Measurements from ENCODE around the gene DNAJC27.
A peak's percentile ranks its signal among the peaks of the same experiment; 100 is the strongest.

The DNAJC27 gene

DNA sequence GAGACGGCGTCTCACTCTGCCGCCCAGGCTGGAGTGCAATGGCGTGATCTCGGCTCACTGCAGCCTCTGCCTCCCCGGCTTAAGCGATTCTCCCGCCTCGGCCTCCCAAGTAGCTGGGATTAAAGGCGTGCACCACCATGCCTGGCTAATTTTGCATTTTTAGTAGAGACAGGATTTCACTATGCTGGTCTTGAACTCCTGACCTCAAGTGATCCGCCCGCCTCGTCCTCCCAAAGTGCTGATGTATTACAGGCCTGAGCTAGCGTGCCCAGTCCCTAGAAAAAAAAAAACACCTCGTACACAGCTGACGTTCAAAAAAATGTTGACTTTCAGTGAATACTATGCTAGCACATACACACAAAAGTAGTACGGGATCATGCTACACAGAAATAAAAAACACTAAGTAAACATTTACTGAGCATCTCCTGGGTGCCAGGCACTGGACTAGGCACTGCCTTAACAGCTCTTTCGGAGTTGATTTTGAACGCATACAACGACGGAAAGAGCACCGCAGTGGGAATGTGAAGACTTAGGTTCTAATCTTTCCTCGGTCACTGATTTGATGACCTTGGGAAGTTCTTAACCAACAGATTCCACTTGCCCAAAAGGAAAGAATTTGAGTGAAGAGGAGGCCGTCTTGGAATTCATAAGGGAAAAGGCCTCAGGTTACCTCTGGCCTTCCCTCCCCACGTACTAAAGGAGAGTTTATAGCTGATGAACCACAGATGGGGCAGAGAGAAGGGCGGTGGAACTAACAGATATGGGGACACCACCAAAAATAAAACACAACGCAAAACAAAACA lies 1.1 kb downstream of the DNAJC27 start:
- no peak for DNase-seq

DNA sequence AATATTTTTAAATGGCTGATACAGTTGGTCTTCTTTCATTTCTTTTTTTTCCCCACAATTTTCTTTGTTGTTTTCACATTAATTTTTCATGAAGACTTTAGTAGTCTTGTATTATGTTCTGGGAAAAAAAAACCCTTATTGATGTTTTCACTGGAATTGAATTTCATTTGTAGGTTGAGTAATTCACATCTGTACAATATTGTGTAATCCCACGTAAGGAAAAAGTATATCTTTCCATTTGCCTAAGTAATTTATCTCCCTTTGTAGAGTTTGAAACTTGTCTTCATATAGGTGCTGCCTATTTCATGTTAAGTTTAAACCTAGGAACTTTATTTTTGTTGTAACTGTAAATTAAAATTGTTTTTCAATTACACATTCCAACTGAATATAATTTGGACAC lies 2.0 kb downstream of the DNAJC27 start:
- DNase-seq = no peak

DNA sequence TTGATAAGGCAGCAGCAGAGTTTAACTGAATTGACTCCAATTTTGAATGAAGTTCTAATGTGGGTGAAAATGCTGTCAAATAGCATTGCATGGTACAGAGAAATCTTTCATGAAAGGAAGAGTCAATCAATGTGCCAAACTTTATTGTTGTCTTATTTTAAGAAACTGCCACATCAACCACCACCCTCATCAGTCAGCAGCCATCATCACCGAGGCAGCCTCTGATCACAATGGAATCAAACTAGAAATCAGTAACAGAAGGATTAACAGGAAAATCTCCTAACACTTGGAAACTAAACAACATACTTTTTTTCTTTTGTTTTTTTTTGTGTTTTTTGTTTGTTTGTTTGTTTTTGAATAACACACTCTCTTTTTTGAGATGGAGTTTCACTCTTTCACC lies 9.9 kb downstream of the DNAJC27 start:
- no peak for DNase-seq

DNA sequence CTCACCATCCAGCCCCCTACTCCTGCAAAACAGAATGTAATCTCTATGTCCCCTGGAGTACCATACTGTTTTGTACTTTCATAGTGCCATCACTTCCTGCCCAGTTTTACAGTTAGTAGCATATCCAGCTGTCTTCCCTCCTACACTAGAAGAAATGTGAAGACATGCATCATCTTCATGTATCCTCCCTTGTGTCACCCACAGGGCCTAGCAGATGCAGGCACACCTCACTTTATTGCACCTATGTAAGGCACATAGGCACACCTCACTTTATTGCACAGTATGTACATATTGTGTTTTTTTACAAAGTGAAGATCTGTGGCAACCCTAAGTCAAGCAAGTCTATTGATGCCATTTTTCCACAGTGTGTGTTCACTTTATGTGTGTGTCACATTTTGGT lies 12.0 kb downstream of the DNAJC27 start:
- DNase-seq = no peak

DNA sequence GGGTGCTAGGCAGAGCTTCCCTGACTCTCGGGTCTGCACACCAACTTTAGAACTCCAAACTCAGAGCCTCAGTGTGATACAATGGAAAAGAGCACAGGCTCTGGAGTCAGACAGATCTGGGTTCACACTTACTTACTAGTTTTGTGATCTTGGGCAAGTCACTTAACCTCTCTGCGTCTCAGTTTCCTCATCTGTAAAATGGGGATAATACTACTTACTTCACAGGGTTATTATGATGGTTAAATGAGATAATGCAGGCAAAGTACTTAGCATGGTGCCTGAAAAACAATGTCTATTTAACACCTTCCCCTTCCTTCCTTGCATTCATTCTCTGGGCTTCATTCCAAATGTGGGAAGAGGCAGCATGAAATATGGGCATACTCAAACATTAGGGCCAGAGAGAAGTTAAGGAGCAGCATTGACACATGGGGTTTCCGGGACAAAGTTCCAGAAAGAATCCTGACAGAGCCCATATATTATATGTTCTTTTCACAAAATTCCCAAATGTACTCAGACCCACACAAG lies 13.3 kb downstream of the DNAJC27 start:
- no peak for DNase-seq

DNA sequence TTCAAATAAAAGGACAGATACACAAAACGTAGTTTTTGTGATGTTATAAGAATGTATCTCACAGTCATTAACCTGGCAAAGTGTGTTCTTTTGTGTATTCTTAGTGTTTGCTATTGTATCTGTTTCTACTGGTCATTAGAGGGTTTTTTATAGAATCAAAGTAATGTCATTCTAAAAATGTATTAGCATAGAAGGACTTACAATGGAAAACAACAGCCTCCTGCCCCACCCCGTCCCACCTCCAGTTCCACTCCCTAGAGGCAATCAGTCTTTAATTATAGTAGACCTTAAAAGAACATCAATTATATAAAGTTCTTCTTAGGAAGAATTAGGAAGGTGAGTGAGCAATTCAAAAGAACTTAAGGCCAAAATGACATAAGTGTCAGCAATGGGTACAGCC lies 13.8 kb downstream of the DNAJC27 start:
- no peak for DNase-seq

DNA sequence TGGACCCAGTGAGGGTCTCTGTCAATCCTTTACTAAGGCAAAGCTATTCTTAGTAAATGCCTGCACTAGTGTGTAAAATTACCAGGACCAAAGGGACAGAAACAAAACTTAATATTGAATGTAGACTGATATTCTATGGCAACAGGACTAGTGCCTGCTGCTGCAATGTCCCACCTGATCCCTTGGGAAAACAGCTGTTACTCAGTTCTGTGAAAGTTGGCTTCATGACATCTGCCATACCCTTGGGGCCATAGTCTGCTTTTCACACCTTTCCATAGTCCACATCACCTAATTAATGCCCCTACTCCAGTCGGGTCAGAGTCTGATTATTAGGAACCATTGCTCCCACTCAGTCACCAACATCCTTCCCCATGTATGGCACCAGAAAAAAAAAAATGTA lies 14.5 kb downstream of the DNAJC27 start:
- DNase-seq = no peak

DNA sequence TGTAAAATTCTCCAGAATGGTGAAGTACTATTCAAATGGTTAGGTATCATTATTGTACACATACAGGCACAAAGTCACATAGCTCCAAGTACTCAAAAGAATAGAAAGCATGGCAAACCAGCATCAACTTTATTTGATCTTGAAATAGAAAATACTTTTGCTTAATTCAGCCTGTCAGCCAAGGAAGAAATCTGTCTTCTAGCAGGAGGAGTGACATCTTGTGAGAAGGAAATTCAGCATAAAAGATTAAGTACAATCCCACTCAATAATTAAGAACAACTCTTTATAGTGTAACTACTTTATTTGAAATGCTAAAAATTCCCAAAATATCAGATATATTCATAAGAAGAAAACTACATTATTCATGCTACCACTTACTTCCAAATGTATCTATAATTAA lies 15.8 kb downstream of the DNAJC27 start:
- no peak for DNase-seq

DNA sequence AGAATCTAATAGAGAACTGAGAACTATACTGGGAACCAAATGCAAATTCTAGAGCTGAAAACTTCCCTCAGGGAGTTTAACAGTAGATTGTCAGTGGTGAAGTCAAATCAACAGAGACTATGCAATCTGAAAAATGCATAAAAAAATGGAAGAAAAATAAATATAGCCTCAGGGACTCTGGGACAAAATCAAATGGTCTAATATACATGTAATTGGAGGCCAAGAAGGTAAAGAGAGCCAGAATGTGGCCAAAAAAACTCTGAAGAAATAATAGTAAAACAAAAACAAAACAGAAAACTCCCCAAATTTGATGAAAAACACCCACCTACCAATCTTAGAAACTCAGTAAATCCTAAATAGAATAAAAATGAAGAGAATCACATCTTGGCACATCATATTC lies 16.5 kb downstream of the DNAJC27 start:
- DNase-seq = no peak

DNA sequence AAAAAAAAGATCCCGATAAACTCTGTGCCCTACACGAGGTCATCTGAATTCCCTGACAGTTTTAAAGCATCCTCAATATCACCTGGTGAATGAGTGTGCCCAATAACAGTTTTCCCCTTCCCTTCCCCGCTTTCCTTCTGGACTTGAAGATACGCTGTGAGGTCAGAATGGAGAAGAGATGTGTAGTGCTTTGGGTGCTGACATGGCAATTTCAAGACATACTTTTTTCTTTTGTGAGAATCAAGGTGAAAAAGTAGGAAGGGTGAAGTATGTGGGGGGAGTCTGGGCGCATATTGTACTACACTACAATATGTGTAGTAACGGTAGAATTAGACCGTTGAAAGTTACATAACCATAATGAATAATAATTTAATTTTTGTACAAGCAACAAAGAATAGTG lies 21.7 kb downstream of the DNAJC27 start:
- no peak for DNase-seq

DNA sequence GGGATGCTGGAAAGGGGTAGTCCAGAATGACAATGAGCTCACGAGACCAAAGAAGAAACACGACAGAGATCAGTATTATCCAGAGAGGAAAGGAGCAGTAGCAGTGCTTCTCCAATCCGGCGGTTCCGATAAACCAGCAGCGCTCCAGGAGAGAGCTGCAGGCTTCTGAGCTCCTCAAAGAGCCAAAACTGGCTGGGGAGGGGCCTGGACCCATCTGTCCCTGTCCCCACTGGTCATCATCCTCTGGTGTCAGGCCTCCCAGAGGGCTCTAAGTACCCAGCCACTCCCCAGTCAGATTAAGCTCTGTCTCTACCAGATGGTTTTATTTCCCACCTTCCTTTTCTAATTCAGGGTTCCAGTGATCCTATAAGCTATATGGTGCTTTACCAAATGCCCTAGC lies 23.2 kb downstream of the DNAJC27 start:
- no peak for DNase-seq

DNA sequence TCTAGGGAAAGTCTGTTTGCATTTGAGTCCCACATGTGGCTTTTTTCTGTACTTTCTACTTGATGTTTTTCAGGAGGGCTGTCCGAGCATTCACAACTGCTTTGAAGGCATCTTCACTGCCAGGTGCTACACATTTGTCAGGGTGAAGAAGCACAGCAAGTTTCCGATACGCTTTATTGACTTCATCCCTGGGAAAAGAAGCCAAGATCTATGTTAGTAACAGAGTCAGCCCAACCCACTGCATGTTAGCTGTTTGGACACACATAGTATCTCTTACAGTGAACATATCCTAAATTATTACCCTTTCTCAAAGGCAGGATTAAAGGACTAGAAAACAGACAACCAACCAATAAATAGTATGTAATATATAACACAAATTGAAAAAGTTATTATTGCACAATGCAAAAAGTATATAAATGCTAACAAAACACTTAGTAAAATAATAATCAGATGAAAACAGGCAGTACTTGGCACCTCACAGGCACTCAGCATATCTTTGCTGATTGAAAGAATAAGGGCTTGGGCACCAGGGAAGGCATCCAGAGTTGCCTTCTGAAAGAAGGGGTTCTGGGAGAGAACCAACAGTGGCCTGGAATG lies 24.1 kb downstream of the DNAJC27 start:
- no peak for DNase-seq

DNA sequence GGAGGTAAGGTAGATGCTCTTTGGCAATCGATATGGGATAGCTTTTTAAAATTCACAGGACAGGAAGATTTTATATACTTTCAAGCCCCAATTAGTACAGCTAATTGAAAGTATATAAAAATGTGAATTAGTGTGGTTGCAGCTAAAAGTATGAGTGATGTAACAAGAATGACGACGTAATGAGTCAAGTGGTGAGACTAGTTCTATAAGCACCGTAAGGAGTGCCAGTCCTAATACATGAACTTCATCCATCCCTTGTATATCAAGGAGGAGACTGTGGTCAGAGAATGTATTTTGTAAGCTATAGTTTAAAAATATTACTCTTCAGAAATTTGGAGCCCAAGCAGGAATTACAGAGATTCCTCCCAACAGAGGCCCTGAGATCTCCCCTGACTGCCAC lies 25.8 kb downstream of the DNAJC27 start:
- DNase-seq = no peak

DNA sequence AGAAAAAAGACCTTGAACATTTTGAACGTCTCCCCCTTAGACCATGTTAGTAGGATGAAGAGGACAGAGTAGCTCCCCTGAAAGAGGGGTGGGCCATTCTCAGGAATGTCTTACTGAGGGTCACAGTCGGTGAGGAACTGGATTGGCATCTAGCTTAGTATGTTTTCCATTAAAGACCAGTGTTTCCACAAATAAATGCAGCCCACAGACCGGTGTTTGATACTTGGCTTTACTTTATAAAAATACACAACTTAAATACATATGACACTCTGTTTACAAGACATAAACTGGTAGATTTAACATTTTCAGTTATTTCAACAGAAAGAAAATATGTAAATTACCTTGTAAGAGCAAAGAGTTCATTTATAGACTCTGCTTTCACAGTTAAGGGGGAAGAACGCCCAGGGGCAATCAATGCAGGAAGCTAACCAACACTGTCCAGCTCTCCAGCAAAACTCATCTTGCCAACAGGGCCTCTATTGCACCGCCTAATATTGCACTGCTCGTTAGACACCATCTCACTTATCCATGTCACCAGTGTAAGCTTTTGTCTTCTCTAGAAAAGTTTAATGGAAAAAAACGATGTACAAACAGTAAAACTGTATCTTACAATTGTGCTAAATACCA lies 28.2 kb downstream of the DNAJC27 start:
- no peak for DNase-seq

DNA sequence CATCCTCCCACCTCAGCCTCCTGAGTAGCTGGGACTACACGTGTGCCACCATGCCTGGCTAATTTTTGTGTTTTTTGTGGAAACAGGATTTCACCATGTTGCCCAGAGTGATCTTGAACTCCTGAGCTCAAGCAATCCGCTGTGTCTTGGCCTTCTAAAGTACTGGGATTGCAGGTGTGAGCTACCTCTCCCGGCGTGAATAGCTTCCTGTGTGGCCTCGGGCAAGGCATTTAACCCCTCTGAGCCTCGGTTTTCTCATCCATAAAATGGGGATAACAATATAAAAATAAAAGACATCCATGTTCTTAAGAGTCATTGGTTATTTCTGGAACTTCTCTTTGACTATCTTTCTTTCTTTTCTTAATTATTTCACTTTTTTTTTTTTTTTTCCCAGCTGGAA lies 32.4 kb downstream of the DNAJC27 start:
- DNase-seq = no peak

DNA sequence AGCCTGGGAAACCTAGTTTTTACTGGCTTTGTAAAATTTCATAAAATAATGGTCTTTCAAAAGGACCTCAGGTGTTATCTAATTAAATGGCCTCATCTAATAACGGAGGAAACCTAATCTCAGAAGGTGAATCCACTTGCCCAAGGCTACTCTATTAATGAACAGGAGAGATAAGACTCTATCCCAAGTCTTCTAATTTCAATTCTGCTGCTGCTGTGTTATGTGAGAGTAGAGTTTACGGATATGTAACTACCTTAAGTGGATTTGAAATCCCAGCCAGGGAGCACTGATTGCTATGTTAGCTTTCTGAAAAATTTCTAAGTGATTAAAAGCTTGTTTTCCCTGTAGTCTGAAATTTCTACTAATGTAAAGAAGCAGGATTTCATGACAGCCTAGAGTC lies 34.5 kb downstream of the DNAJC27 start:
- no peak for DNase-seq

DNA sequence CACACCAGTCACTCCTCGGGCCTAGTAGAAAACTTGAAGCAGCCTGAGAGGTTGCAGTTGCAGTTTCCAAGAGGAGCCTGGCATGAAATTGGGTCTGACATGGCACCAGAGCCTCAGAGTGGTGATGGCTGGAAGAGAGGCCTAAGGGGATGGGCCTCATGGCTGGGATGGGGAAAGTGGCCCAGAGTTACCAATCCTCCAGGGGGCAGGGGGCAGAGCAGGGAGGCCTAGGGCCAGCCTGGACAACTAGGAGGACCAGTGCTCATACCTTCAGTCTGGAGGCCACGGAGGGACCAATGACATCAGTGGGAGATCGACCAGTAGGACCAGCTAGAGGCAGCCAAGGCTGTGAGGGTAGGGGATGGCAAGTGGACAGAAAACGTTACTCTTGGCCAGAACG lies 36.6 kb downstream of the DNAJC27 start:
- DNase-seq = no peak

DNA sequence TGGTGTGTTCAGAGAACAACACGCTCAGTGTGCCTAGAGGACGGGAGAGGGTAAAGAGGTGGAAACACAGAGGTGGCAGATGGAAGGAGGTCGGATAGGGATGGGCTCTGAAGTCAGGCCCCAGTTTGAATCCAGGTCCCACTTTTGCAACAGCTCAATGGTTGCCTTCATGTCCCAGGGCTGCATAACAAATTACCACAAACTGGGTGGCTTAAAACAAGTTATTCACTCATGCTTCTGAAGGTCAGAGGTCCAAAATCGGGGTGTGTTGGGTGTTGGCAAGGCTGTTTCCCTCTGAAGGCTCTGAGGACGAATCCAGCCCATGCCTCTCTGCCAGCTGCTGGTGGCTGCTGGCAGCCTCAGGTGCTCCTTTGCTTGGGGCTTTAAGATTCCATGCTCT lies 39.0 kb downstream of the DNAJC27 start:
- DNase-seq = no peak

DNA sequence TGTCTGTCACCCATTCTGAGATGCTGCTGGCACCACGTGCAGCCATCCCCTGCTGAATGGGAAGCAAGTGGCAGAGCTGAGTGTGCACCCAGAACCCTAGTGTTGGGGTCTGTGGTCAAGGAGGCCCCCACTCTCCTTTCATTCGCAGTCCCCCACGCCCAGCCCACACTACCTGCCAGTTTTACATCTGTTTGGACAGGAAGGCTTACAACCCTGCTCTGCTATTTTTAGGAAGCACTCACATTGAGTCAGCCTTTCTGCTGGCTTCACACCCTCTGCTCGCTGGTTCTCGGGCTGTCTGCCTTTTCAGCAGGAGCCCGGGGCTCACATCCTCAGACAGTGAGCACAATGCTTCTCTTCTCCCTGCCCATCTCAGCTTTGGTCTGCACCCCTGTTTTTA lies 41.0 kb downstream of the DNAJC27 start:
- DNase-seq = peak in 1 of 2 donors; percentile 44

DNA sequence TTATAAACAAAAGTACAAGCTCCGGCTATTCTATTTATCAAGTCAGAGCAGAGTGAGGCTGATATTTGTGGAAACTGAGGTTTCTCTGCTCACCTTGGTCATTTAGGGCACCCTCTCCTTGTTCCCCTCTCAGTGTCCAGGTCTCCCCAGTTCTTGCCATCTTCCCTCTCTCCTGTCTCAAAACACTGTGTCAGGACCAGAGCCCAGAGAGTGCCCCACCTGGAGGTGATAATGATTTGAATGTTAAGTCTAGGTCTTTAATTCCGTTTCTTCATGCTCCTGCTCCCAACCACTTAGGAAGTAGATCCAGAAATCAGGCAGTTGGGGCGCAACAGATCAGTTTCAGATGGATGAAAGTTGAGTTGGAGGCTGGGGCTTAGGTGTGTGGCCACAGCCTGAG lies 42.5 kb downstream of the DNAJC27 start:
- no peak for DNase-seq

DNA sequence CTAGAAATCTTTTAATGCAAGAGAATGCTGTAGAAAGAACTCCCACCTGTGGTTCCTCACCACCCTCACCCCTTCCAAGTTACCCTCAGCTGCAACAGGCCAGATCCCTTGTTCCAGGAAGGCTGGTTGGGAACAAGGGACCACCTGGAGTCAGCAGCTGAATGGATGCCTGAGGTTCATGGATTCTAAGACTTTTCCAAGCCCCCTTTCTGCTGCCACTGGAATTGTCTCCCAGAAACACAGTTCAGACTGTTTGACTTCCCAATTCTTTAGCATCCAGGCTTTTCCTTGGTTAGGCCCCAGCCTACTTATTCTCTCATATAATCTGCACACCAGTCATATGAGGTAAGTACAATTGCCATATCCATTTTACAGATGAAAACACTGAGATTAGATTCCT lies 43.7 kb downstream of the DNAJC27 start:
- DNase-seq = no peak

DNA sequence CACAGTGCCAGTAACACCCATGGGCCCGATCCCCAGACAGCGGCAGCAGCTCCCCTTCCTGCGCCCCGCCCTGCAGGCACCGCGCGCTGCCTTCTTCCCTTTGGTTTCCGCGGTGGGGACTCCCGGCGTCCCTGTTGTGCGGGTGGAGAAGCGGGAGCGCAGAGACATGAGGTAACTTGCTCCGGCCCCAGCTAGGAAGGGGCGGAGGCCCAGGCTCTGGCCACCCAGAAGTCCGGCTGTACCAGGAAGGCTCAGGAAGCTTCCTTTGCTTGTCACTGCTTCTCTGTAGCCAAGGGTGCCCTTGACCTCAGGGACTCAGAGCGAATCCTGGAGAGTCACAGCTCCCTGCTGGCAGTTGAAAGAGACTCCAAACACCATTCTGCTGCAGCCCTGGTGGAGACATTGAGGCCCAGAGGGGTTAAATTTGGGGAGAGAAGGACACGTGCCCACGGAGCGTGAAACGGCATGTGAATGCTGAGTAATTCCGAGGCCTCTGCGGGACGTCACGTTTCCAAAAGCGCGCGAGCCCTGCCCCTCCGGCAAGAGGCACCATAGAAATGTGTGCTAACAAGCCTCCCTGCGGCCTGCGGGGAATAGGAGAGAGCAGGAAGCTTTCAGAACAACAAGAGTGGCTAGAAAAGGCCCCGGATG lies 45.0 kb downstream of the DNAJC27 start:
- DNase-seq = no peak

DNA sequence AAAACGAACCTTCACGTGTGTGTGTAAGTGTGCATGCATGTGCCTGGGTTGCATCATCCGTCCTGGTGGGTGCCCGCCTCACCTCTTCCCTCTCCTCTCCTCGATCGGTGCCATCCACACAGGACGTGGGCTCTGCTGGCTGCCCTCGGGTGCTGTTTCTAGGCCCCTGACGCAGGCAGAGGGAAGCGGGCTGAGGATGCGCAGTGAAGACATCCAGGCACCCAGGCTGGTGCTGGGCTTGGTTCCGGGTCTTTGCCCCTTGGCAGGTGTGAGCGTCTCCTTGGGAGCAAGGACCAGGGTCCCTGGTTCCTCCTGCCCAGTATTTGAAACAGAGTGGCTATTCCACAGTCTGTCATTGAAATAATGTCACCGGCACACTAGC lies 45.5 kb downstream of the DNAJC27 start:
- DNase-seq = no peak

DNA sequence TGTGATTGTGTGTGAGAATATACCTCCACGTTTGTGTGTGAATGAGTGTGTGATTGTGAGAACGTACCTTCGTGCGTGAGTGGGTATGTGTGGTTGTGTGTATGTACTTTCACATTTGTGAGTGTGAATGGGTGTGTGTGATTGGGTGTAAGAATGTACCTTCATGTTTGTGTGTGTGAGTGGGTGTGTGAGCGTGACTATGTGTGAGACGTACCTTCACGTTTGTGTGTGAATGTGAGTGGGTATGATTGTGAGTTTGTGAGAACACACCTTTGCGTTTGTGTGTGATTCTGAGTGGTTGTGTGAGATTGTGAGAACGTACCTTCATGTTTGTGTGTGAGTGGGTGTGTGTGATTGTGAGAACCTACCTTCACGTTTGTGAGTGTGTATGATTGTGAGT lies 45.9 kb downstream of the DNAJC27 start:
- no peak for DNase-seq
